Right ventricle myocardium inferior (tissue), 1 donor: ENCODE results near the gene UBE3D. TPM values are rescaled to one million over a fixed set of nuclear protein-coding genes. Genes with fewer than 3 reads are reported as not detected.

ENCODE experiments used
- ATAC-seq: fragments of 200-7000 bp; cut with Tn5 transposase; one replicate; pipeline ENCODE4 v1.9.1; 2020; ENCODE audit warnings: mild to moderate bottlenecking, moderate library complexity
- DNase-seq: peaks from one replicate; pipeline ENCODE4 v3.0.0; 2021; ENCODE audit errors: missing footprints
- intact Hi-C: fragments of 100-400 bp; cut with DNase I; formaldehyde crosslinking; loops from one replicate; pipeline ENCODE4 v1.11.0; 2022
- long read RNA-seq: library from polyadenylated mRNA; unstranded; transcript quantifications from one replicate; pipeline ENCODE4 v2.0.0, GENCODE V29; 2021
- total RNA-seq: library from RNA; stranded (reverse); fragmentation: NEBNext Ultra II Directional; extraction: Animal tissue kit (Norgen Biotek cat#: 25700); gene quantifications from one replicate; pipeline ENCODE4 v1.2.1, GENCODE V29; 2021
- donor health status: DM: no; HTN: yes; CAD: no; lungs with severe emphysema.

The UBE3D gene
- 2.3 TPM for total RNA-seq
- long read RNA-seq = 0 reads

GRCh38 chr6:83065511-83066192, at the start of gene UBE3D:
UBE3D (minus strand) TSS chr6:83065841; CDS start chr6:83065718, 123 bp downstream.
- peak; percentile 96 for DNase-seq
- peak; percentile 87 for ATAC-seq
- intact Hi-C loops = loop anchor here (2.0 to 5.0 kb wide), 3 partner anchors 149 to 818 kb away; partner anchors contain the start of gene IBTK

GRCh38 chr6:83114164-83114563, 48.5 kb upstream of the UBE3D start:
- ATAC-seq = no peak
- no peak for DNase-seq
- intact Hi-C loops = no loop called here

GRCh38 chr6:83113258-83113657, 47.6 kb upstream of the UBE3D start:
- DNase-seq (no peak), ATAC-seq (no peak)
- intact Hi-C loops = no loop called here

GRCh38 chr6:83108378-83108777, 42.7 kb upstream of the UBE3D start:
- ATAC-seq (no peak), DNase-seq (no peak)
- intact Hi-C loops = no loop called here

GRCh38 chr6:83098589-83098988, 32.9 kb upstream of the UBE3D start:
- intact Hi-C loops = no loop called here
- DNase-seq = no peak
- ATAC-seq = no peak

- DNase-seq (no peak), ATAC-seq (no peak)
- intact Hi-C loops = no loop called here
Measured at GRCh38 chr6:83097675-83098074, 32.0 kb upstream of the UBE3D start.

GRCh38 chr6:83097204-83097603, 31.6 kb upstream of the UBE3D start:
- no peak for DNase-seq
- intact Hi-C loops = no loop called here
- ATAC-seq = no peak

- intact Hi-C loops = no loop called here
- ATAC-seq (no peak), DNase-seq (no peak)
Measured at GRCh38 chr6:83096791-83097190, 31.1 kb upstream of the UBE3D start.

- no peak for ATAC-seq
- intact Hi-C loops = no loop called here
Measured at GRCh38 chr6:83092756-83093399, 27.2 kb upstream of the UBE3D start.

GRCh38 chr6:83086751-83087150, 21.1 kb upstream of the UBE3D start:
- intact Hi-C loops = no loop called here
- no peak for ATAC-seq
- no peak for DNase-seq

More at GRCh38 chr6:83092756-83093399, 27.2 kb upstream of the UBE3D start:
- no peak for DNase-seq

GRCh38 chr6:83083476-83083875, 17.8 kb upstream of the UBE3D start:
- ATAC-seq (no peak), DNase-seq (no peak)
- intact Hi-C loops = no loop called here

- ATAC-seq (no peak), DNase-seq (no peak)
- intact Hi-C loops = no loop called here
Measured at GRCh38 chr6:83073615-83074014, 8.0 kb upstream of the UBE3D start.

GRCh38 chr6:83072726-83073125, 7.1 kb upstream of the UBE3D start:
- intact Hi-C loops = no loop called here
- DNase-seq (no peak), ATAC-seq (no peak)

GRCh38 chr6:83071707-83072106, 6.1 kb upstream of the UBE3D start:
- DNase-seq = no peak
- intact Hi-C loops = no loop called here
- ATAC-seq = no peak

- DNase-seq = no peak
- no peak for ATAC-seq
- intact Hi-C loops = no loop called here
Measured at GRCh38 chr6:83071023-83071422, 5.4 kb upstream of the UBE3D start.

GRCh38 chr6:83069633-83070032, 4.0 kb upstream of the UBE3D start:
- intact Hi-C loops = loop anchor here (5.0 kb wide), 1 partner anchor 822 kb away; the partner anchor contains the start of gene IBTK
- no peak for ATAC-seq

GRCh38 chr6:83068616-83069015, 3.0 kb upstream of the UBE3D start:
- intact Hi-C loops = loop anchor here (5.0 kb wide), 1 partner anchor 821 kb away; the partner anchor contains the start of gene IBTK
- ATAC-seq (no peak), DNase-seq (no peak)

More at GRCh38 chr6:83069633-83070032, 4.0 kb upstream of the UBE3D start:
- DNase-seq = no peak

- ATAC-seq = peak; percentile 98
- DNase-seq = peak; percentile 98
- intact Hi-C loops = loop anchor here (1.0 to 5.0 kb wide), 4 partner anchors 126 to 820 kb away; partner anchors contain the start of genes IBTK, PGM3 and RWDD2A
Measured at GRCh38 chr6:83067448-83068439, 2.1 kb upstream of the UBE3D start, which contains the start of gene DOP1A. DOP1A (plus strand) TSS chr6:83067671; CDS start chr6:83096978, 29,307 bp downstream.

- DNase-seq (no peak), ATAC-seq (no peak)
- intact Hi-C loops = no loop called here
Measured at GRCh38 chr6:83062225-83062624, 3.4 kb downstream of the UBE3D start.
